HG03135 (cell line): ENCODE measurements around the gene STK24.

ENCODE experiments used
- ATAC-seq: cut with Tn5 transposase; IDR thresholded peaks from one replicate; pipeline ENCODE4 v1.9.1; 2021; ENCODE audit warnings: mild to moderate bottlenecking, moderate library complexity; ENCODE audit not compliant: unreplicated experiment

The STK24 gene

DNA sequence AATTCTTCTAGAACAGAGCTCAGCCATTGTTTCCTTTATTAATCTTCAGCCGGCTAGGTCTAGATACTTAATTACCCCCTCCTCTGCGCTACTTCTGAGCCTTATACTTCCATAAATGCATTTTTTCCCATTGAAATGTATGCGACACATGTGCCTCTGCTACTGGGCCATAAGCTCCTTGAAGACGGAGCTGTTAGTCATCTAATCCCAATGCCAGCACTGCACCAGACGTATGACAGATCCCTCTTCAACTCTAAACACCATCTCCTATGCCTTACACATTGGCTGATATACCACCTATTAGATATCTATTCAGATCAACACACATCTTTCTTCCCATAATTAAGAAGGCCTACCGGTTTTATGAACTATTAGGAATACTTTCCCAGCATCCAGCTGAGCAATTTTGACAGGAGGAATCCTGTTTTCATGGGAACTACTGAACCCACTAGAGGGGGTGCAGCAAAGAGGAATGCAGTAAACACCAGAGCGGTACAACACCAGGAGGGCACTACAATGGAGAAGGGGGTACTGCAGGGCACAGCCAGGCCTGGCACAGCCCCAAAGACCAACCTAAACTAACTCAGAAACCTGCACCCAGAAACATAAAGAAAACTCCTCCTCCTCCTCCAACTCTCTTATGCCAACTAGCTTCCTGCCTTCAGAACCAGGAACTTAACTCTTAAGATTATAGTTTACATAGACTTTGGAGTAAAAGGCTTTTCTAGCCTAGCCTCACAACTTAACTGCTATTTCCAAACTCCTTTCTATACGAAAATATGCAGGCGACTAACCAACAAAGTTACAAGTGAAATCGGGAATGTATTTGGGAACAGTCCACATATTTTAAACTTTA is 18.7 kb downstream of the STK24 start:
- no peak for ATAC-seq

- ATAC-seq, result no peak
Observed at GRCh38 chr13:98556968-98557631, 19.8 kb downstream of the STK24 start.

DNA sequence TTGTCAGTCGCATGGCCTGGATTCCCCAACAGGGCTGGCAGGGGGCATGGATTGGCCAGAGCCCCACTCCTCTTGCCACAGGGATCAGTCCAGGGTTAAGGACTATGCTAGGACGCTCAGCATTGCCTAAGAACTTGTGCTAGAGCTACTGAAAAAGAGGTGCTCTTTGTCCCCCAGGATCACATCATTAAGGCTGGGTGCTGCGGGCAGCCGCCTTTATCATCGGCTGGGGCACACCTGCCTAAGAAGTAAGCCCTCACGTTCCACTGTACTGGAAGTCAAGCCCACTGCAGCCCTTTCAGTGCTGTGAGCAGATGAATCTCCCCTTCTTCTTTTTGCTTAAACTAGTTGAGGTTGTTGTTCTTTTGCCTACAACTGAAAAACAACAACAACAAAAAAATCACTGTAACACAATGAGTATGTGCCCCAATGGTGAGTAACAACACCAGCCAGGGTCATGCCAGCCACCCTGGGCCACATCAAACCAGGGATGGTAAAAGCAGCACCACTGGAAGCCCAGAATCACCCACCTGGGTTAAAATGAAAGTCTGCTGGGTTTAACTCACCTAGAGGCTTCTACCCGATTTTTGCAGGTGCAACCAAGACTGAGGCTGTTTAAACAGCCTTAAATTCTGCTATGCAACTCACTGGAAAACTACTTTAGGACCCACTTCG is 20.6 kb downstream of the STK24 start:
- ATAC-seq, result no peak

DNA sequence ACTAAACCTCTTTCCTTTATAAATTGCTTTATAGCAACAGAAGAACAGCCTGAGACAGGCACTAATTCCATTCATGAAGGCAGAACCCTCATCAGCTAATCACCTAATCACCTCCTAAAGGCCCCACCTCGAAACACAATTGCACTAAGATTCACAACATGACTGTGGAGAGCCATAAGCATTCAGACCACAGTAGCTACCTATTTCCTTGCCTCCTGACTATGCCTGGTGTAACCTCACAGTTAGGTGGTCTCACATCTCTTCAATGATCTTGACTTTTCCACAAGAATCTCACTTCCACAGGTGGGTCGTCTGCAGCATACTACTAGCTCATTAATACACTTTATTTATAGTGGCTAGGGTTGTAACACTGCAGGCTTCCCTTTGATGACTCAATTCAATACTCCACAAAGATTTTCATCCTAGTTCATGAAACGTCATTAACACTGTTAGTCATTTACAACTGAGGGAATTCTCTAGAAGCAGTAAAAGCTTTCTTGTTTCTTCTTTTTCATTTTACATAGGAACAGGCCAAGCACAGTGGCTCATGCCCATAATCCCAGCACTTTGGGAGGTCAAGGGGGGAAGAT is 27.1 kb downstream of the STK24 start:
- ATAC-seq, result peak; percentile 64

DNA sequence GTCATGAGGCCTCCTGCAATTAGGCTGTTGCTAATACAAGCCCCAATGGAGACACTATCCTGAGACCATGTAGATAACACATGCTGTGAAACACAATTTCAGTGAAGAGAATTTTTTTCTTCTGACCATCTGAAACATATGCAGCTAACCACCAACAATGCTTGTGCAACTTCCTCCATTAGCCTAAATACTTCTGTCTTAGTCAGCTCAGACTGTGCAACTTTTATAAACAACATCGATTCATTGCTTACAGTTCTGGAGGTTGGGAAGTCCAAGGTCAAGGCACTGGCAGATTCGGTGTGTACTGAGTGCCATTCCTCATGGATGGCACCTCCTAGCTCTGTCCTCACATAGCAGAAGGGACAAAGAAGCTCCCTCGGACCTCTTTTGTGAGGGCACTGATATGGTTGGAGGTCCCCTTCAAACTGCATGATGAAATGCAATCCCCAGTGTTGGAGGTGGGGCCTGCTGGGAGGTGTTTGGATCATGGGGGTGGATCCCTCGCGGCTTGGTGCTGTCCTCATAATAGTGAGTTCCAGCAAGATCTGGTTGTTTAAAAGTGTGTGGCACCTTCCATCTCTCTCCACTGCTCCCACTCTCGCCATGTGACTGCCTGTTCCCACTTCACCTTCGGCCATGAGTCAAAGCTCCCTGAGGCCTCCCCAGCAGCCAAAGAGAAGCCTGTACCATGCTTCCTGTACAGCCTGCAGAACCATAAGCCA is 27.7 kb downstream of the STK24 start:
- no peak for ATAC-seq

GRCh38 chr13:98548230-98548629 is 28.7 kb downstream of the STK24 start:
- ATAC-seq, result no peak

DNA sequence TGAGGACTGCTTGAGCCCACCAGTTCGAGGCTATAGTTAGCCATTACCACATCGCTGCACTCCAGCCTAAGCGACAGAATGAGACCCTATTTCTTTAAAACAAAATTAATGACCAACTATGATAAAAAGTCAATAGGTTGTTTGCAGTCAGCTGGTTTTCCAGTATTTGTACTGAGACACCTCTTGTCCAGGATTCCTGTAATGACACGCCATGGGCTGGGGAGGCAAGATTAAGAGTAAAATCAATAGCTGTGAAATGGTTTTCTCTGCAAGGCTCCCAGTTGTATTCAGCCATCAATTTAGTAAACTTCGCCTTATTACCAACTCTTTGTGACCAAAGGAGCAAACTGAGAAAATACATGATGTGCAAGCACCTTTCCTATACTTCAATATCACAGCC is 29.5 kb downstream of the STK24 start:
- ATAC-seq, result no peak

- no peak for ATAC-seq
Observed at GRCh38 chr13:98546402-98546801, 30.5 kb downstream of the STK24 start.

GRCh38 chr13:98544104-98544710 is 32.7 kb downstream of the STK24 start:
- ATAC-seq, result no peak

GRCh38 chr13:98543378-98544103 is 33.4 kb downstream of the STK24 start:
- ATAC-seq, result no peak

GRCh38 chr13:98542568-98543377 is 34.1 kb downstream of the STK24 start:
- ATAC-seq, result no peak

- no peak for ATAC-seq
Observed at GRCh38 chr13:98541701-98542203, 35.2 kb downstream of the STK24 start.

DNA sequence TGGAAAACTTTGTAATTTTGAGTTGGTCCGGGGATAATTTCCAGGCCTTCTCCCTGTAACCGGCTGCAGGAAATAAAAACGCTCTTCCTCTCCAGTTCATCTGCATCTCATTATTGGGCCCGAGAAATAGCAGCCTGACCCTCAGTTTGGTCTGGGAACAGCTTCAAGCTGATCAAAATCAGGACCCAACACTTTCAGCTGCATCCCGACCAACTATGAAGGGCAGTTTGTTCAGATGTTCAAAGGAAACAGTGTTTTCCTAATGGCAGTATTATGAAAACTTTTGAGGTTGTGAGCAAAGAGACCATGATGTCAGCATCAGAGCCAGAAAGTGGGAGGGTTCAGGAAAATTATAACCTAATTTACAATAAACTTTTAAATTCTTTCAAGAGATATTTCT is 35.7 kb downstream of the STK24 start:
- no peak for ATAC-seq

- ATAC-seq, result no peak
Observed at GRCh38 chr13:98540476-98540875, 36.4 kb downstream of the STK24 start.

- ATAC-seq, result no peak
Observed at GRCh38 chr13:98539666-98540065, 37.2 kb downstream of the STK24 start.

DNA sequence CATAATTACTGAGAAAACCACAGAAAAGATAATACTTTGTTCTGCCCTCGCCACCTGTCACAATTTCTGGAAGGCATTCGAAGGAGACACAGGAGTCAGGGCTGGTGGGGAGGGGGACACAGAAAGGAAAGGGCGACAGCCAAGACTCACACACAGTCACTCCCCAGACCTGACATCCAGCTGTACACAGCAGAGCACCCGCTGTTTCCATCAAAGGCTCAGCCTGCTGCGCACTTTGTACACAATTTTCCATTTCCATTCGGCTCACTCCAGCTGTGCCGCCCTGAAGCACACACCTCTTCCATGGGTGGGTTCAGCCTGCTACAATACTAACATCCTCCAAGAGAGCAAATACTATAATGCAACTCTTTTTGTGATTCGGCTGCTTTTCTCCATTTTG is 38.0 kb downstream of the STK24 start:
- ATAC-seq, result no peak

GRCh38 chr13:98537740-98538139 is 39.2 kb downstream of the STK24 start:
- no peak for ATAC-seq

DNA sequence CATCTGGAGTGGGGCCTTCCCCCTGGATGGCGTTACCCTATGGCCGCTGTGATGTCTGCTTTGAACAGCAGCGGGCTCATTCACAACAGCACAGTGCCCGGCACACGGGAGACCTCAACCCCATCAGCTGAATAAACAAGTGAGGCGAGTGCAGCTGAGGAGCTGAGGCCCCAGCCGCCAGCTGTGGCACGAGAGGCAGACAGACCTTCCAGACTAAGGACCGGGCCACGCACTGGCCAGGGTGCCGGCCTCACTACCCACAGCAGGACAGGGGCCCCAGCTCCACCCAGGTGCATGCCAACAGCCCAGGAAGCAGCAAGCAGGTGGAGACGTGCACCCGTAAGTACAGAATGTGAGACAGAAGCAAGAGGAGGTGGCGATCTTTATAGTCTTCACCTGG is 39.6 kb downstream of the STK24 start:
- ATAC-seq, result no peak

DNA sequence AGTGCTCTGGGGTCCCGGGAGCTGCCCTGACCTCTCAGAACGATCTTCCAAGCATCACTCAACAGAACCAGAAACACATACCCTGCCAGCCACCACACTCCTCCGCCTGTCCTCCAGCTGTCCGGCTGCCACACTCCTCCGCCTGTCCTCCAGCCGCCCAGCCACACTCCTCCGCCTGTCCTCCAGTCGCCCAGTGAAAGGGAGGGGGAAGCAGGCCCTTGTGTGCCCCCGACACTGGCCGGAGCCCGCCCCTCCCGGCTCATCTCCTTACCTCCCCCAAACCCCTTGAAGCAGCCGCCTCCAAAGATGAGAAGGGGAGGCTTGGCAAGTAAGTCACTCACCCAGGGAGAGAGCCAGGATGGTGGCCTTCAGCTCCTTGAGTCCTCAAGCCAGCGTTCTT is 40.2 kb downstream of the STK24 start:
- no peak for ATAC-seq
